OCI-LY1 (cell line): Measurements from ENCODE around the gene LRRFIP1.

ENCODE experiments used
- EZH2 ChIP-seq: fragments of 200-600 bp; sonication (generic), shearing (Covaris generic); IDR thresholded peaks from 2 replicates; pipeline ENCODE4 v1.8.0; 2017; ENCODE audit warnings: borderline replicate concordance, mixed run types, mild to moderate bottlenecking, antibody characterized with exemption, low read length, moderate library complexity, mixed read lengths
- TF ChIP-seq, protein P1 (sequence below): fragments of 200-600 bp; sonication (generic), shearing (Covaris generic); IDR thresholded peaks from 2 replicates; pipeline ENCODE4 v1.5.1; 2017; ENCODE audit warnings: mild to moderate bottlenecking, antibody characterized with exemption, low read length, moderate library complexity, mixed read lengths

DNA sequence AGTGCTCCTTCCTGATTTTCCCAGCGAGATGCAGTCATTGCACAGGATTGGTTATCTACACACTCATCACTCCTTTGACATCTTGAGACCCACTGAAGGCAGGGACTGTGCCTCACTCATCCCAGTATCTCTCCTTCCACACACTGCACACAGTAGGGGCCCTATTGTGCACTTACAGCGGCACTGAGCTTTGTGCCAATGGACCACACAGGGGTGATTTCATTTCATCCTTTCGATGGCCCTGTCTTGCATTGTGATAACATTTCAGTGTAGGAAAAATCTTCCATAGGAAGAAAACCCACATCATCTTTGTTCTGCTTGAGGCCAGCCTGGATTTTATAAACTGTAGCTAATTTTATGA is 11.0 kb upstream of the LRRFIP1 start:
- TF ChIP-seq, protein P1, sequence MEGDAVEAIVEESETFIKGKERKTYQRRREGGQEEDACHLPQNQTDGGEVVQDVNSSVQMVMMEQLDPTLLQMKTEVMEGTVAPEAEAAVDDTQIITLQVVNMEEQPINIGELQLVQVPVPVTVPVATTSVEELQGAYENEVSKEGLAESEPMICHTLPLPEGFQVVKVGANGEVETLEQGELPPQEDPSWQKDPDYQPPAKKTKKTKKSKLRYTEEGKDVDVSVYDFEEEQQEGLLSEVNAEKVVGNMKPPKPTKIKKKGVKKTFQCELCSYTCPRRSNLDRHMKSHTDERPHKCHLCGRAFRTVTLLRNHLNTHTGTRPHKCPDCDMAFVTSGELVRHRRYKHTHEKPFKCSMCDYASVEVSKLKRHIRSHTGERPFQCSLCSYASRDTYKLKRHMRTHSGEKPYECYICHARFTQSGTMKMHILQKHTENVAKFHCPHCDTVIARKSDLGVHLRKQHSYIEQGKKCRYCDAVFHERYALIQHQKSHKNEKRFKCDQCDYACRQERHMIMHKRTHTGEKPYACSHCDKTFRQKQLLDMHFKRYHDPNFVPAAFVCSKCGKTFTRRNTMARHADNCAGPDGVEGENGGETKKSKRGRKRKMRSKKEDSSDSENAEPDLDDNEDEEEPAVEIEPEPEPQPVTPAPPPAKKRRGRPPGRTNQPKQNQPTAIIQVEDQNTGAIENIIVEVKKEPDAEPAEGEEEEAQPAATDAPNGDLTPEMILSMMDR, result no peak
- no peak for TF ChIP-seq EZH2
